IMR-90 (cell line): ENCODE results near the gene TMLHE. TPM values are rescaled to one million over a fixed set of nuclear protein-coding genes. Genes with fewer than 3 reads are reported as not detected.

Source experiments
- ATAC-seq: fragments of 200-7000 bp; cut with Tn5 transposase; 2 replicates; pipeline ENCODE4 v1.9.1; 2020; ENCODE audit warnings: low read depth, mild to moderate bottlenecking, moderate library complexity
- BruUV-seq: library from RNA; stranded (reverse); fragments of 400-500 nt; replicated peaks from 2 replicates; lab custom pipeline; 2021; lab: Mats Ljungman, UMichigan
- CTCF ChIA-PET: fragments of 300-600 bp; formaldehyde crosslinking; extraction: SDS; loops from one replicate; lab custom pipeline; 2021; ENCODE audit warnings: antibody characterized with exemption; lab: Yijun Ruan, JAX
- POLR2A ChIA-PET: fragments of 300-600 bp; sonication (Branson Sonifier 250); formaldehyde crosslinking; loops from one replicate; lab custom pipeline; 2022; ENCODE audit warnings: antibody characterized with exemption; ENCODE audit not compliant: unreplicated experiment; lab: Charles Lee
- DNase-seq: peaks from one replicate; pipeline ENCODE4 v3.0.0; 2013
- H2AFZ ChIP-seq: replicated peaks from 2 replicates; pipeline ENCODE3; 2013; ENCODE audit warnings: low read length, mild to moderate bottlenecking; ENCODE audit not compliant: poor library complexity
- H2AK5ac ChIP-seq: 2 replicates; pipeline ENCODE4 v1.6.1; 2013; ENCODE audit warnings: low read depth, low read length, inconsistent platforms
- H2AK9ac ChIP-seq: replicated peaks from 2 replicates; pipeline ENCODE3; 2013; ENCODE audit warnings: mild to moderate bottlenecking, low read depth, low read length, moderate library complexity; ENCODE audit not compliant: poor library complexity
- H2BK120ac ChIP-seq: 2 replicates; pipeline ENCODE4 v1.6.1; 2013; ENCODE audit warnings: low read depth, low read length, inconsistent platforms
- H2BK15ac ChIP-seq: 3 replicates; pipeline ENCODE4 v1.6.1; 2013; ENCODE audit warnings: low read depth, low read length, inconsistent platforms
- H2BK20ac ChIP-seq: 2 replicates; pipeline ENCODE4 v1.6.1; 2013; ENCODE audit warnings: low read depth, mild to moderate bottlenecking, inconsistent platforms, low read length, moderate library complexity
- H2BK5ac ChIP-seq: 2 replicates; pipeline ENCODE4 v1.6.1; 2013; ENCODE audit warnings: mild to moderate bottlenecking, low read depth, low read length, inconsistent platforms; ENCODE audit not compliant: poor library complexity, severe bottlenecking
- H3K14ac ChIP-seq: replicated peaks from 2 replicates; pipeline ENCODE4 v1.6.1; 2013; ENCODE audit warnings: low read depth, low read length, inconsistent platforms
- H3K18ac ChIP-seq: 2 replicates; pipeline ENCODE4 v1.6.1; 2013; ENCODE audit warnings: low read depth, low read length, control low read depth
- H3K23ac ChIP-seq: 2 replicates; pipeline ENCODE4 v1.6.1; 2013; ENCODE audit warnings: low read depth, low read length, inconsistent platforms
- H3K27ac ChIP-seq: 2 replicates; pipeline ENCODE4 v1.5.1; 2013; ENCODE audit warnings: mild to moderate bottlenecking, control low read depth, low read length; ENCODE audit not compliant: insufficient read depth
- H3K27me3 ChIP-seq: 2 replicates; pipeline ENCODE4 v1.6.1; 2013; ENCODE audit warnings: low read length; ENCODE audit not compliant: control insufficient read depth, insufficient read depth
- H3K36me3 ChIP-seq: 2 replicates; pipeline ENCODE4 v1.6.1; 2013; ENCODE audit warnings: low read length, mixed read lengths; ENCODE audit not compliant: control insufficient read depth, insufficient read depth
- H3K4ac ChIP-seq: 2 replicates; pipeline ENCODE4 v1.6.1; 2013; ENCODE audit warnings: low read depth, low read length, inconsistent platforms
- H3K4me1 ChIP-seq: 2 replicates; pipeline ENCODE4 v1.6.1; 2013; ENCODE audit warnings: low read length, mixed read lengths; ENCODE audit not compliant: control insufficient read depth, insufficient read depth
- H3K4me2 ChIP-seq: 2 replicates; pipeline ENCODE4 v1.6.1; 2013; ENCODE audit warnings: low read depth, mild to moderate bottlenecking, control low read depth, low read length, moderate library complexity
- H3K4me3 ChIP-seq: 2 replicates; pipeline ENCODE4 v1.5.1; 2013; ENCODE audit warnings: low read depth, mild to moderate bottlenecking, control low read depth, low read length, moderate library complexity; ENCODE audit not compliant: insufficient read depth
- H3K56ac ChIP-seq: 2 replicates; pipeline ENCODE4 v1.6.1; 2013; ENCODE audit warnings: low read length, inconsistent platforms; ENCODE audit not compliant: insufficient read depth; ENCODE audit errors: extremely low read depth
- H3K79me1 ChIP-seq, 2 experiments: 2 replicates each; pipeline ENCODE4 v1.6.1; 2013; ENCODE audit warnings: low read length in 2 of 2, inconsistent platforms in 1 of 2, low read depth in 1 of 2
- H3K9ac ChIP-seq: 2 replicates; pipeline ENCODE4 v1.6.1; 2013; ENCODE audit warnings: low read depth, low read length, control low read depth
- H3K9me1 ChIP-seq: 2 replicates; pipeline ENCODE4 v1.6.1; 2013; ENCODE audit warnings: low read length, inconsistent platforms; ENCODE audit not compliant: insufficient read depth
- H3K9me3 ChIP-seq: 2 replicates; pipeline ENCODE4 v1.6.1; 2013; ENCODE audit warnings: low read length; ENCODE audit not compliant: control insufficient read depth, insufficient read depth
- H4K20me1 ChIP-seq: 2 replicates; pipeline ENCODE4 v1.6.1; 2013; ENCODE audit warnings: low read length, inconsistent platforms; ENCODE audit not compliant: insufficient read depth
- H4K5ac ChIP-seq: 2 replicates; pipeline ENCODE4 v1.6.1; 2013; ENCODE audit warnings: mild to moderate bottlenecking, low read depth, low read length, control low read depth
- H4K8ac ChIP-seq, 2 experiments: 2 replicates each; pipeline ENCODE4 v1.6.1; 2013; ENCODE audit warnings: low read depth in 2 of 2, low read length in 2 of 2, control low read depth in 1 of 2, inconsistent platforms in 1 of 2
- H4K91ac ChIP-seq: 2 replicates; pipeline ENCODE4 v1.6.1; 2013; ENCODE audit warnings: low read depth, low read length, inconsistent platforms; ENCODE audit not compliant: insufficient read depth
- BHLHE40 ChIP-seq: fragments of 150-350 bp; IDR thresholded peaks from 2 replicates; pipeline ENCODE4 v1.6.1; 2016; ENCODE audit warnings: mild to moderate bottlenecking, low read depth, low read length
- CHD1 ChIP-seq: IDR thresholded peaks from 2 replicates; pipeline ENCODE4 v1.6.1; 2012; ENCODE audit warnings: low read depth, low read length, improper control_type of control experiment
- MAZ ChIP-seq: IDR thresholded peaks from 2 replicates; pipeline ENCODE4 v1.6.1; 2012; ENCODE audit warnings: low read depth, mild to moderate bottlenecking, low read length, improper control_type of control experiment, moderate library complexity, borderline replicate concordance
- POLR2A ChIP-seq: IDR thresholded peaks from 2 replicates; pipeline ENCODE4 v1.6.1; 2012; ENCODE audit warnings: mild to moderate bottlenecking, low read depth, low read length
- RAD21 ChIP-seq: IDR thresholded peaks from 2 replicates; pipeline ENCODE4 v1.6.1; 2012; ENCODE audit warnings: low read length, improper control_type of control experiment
- RCOR1 ChIP-seq: IDR thresholded peaks from 2 replicates; pipeline ENCODE4 v1.6.1; 2012; ENCODE audit warnings: mild to moderate bottlenecking, low read length, improper control_type of control experiment; ENCODE audit not compliant: insufficient replicate concordance
- WGBS, 2 experiments: methylation state at CpG; one replicate each; pipeline versions ENCODE4 v1.1.5 to v1.1.7; 2013; ENCODE audit warnings: missing lambda C conversion rate in 2 of 2; ENCODE audit not compliant: insufficient read length in 1 of 2; ENCODE audit errors: extremely low coverage in 2 of 2; 5-methylcytosine and 5-hydroxymethylcytosine counted together
- dilution Hi-C: fragments of 300-500 bp; cut with HindIII; formaldehyde crosslinking; loops from one replicate; pipeline ENCODE4 v1.14.3; 2018; ENCODE audit warnings: low sequenced_read_pairs; ENCODE audit not compliant: unreplicated experiment
- in situ Hi-C: fragments of 300-500 bp; cut with MboI; formaldehyde crosslinking; loops from 3 replicates; pipeline ENCODE4 v1.14.3; 2019; ENCODE audit warnings: low sequenced_read_pairs, inconsistent platforms, mixed read lengths
- intact Hi-C: fragments of 100-400 bp; cut with micrococcal nuclease; formaldehyde crosslinking; loops from 2 replicates; pipeline ENCODE4 v1.10.0; 2022
- polyA plus RNA-seq, 3 experiments: library from polyadenylated mRNA; depleted of rRNA; stranded (reverse); fragments of >200 nt; gene quantifications; 2 replicates each; pipeline ENCODE4 v1.2.3, GENCODE V29; 2012; ENCODE audit warnings: low replicate concordance in 1 of 3
- total RNA-seq: library from RNA; depleted of rRNA; stranded (reverse); fragments of >200 nt; gene quantifications from 2 replicates; pipeline ENCODE4 v1.2.3, GENCODE V29; 2012

The TMLHE gene
- total and polyA plus RNA-seq, 2 of the 4 experiments (the other 2 are of a cell fraction), result 10.9 to 20.4 TPM

- Histone ChIP-seq H3K9me3 (no peaks in the 10 kb centered on the region; the same call in 1 of the 2 replicates), H3K23ac (no peak overlapping the region), H4K20me1 (no peaks in the 10 kb centered on the region), H4K8ac (no peak overlapping the region), H3K56ac (no peak overlapping the region), H4K5ac (no peak overlapping the region), H2BK15ac (no peak overlapping the region), H3K79me1 (no peaks in the 10 kb centered on the region), H2BK20ac (no peak overlapping the region), H3K4me3 (no peak overlapping the region), H3K9ac (no peak overlapping the region), H2BK120ac (no peak overlapping the region), H2AK5ac (no peak overlapping the region), H3K14ac (no peak overlapping the region), H4K91ac (no peak overlapping the region), H3K4me2 (no peak overlapping the region), H3K27me3 (no peaks in the 10 kb centered on the region), H2AFZ (no peak overlapping the region), H2AK9ac (no peak overlapping the region), H2BK5ac (no peak overlapping the region), H3K9me1 (no peaks in the 10 kb centered on the region), H3K4me1 (no peaks in the 10 kb centered on the region), H3K36me3 (no peaks in the 10 kb centered on the region), H3K27ac (no peak overlapping the region), H3K4ac (no peak overlapping the region), H3K18ac (no peak overlapping the region)
- WGBS, 2 experiments, result no CpG with 5 or more reads among the region's 1 CpG
- no TSS peak for BruUV-seq
- ChIA-PET POLR2A (no interaction called here), CTCF (no interaction called here)
- no peak for DNase-seq
- dilution Hi-C loops (no loop called here), in situ Hi-C loops (no loop called here), intact Hi-C loops (no loop called here)
- no peak for ATAC-seq
- TF ChIP-seq RAD21 (no peak), POLR2A (no peak), BHLHE40 (no peak), CHD1 (no peak), MAZ (no peak), RCOR1 (no peak)
Measured at GRCh38 chrX:155563099-155563498, 49.7 kb downstream of the TMLHE start.
